ENCODE data around the gene ST13.
"Not testable (repeated sequence)": the region's sequence is repeated elsewhere in the genome, so short reads cannot be mapped to it uniquely, and the experiment has no call there.

The ST13 gene

DNA sequence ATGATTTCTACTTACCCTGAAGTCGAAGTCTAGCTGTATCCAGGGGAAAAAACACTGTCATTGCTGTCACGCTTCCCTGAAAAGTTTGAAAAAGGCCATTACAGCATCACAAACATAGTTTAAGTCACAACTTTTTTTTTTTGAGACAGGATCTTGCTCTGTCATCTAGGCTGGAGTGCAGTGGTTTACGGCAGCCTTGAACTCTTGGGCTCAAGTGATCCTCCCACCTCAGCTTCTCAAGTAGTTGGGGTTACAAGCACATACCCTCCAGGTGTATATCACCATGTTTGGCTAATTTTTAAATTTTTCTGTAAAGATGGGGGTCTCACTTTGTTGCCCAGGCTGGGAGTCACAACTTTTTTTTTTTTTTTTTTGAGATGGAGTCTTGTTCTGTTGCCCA, 57.4 kb downstream of the ST13 start:
- Histone ChIP-seq H3K4me1 (ENCODE audit: control insufficient read depth in 5 of 5, insufficient read depth in 5 of 5, low read length in 5 of 5) (no peaks in the 10 kb centered on the region), H3K4me3 (ENCODE audit: low read depth in 1 of 5, low read length in 5 of 5) (no peak overlapping the region), H3K9me3 (ENCODE audit: control insufficient read depth in 5 of 5, low read length in 5 of 5) (no peaks in the 10 kb centered on the region), H3K27ac (ENCODE audit: low read depth, low read length) (no peak overlapping the region), H3K36me3 (ENCODE audit: control insufficient read depth in 5 of 5, insufficient read depth in 5 of 5, low read length in 5 of 5) (peaks cover 3 to 7% (median 5%) of the 10 kb centered on the region in 5 donors), H3K27me3 (ENCODE audit: control insufficient read depth in 5 of 5, insufficient read depth in 4 of 5, low read length in 5 of 5) (no peaks in the 10 kb centered on the region), H3K9ac (ENCODE audit: low read length in 5 of 5) (no peak overlapping the region)

DNA sequence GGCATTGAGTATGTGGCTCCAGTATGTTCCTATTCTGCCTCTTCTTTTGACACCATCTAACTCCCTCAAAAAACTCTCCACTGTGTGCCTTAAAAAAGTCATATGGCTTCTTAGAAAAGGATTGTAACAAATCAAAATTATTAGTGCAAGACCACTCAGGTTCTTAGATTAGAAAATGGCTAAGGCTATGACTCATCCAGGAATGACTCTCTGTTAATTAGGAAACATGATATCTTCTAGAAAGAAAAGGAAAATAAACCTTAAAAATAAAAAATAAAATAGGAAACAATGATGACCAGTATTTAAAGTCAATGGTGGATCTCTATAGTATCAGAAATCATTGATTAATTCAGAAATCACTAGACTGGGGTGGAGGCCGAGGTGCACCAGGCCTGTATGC, 59.0 kb downstream of the ST13 start:
- Histone ChIP-seq H3K4me1 (ENCODE audit: control insufficient read depth in 5 of 5, insufficient read depth in 5 of 5, low read length in 5 of 5) (peaks cover 0 to 2% (median 0%) of the 10 kb centered on the region in 5 donors), H3K27me3 (ENCODE audit: control insufficient read depth in 5 of 5, insufficient read depth in 4 of 5, low read length in 5 of 5) (no peaks in the 10 kb centered on the region), H3K4me3 (ENCODE audit: low read depth in 1 of 5, low read length in 5 of 5) (no peak overlapping the region), H3K9ac (ENCODE audit: low read length in 5 of 5) (no peak overlapping the region), H3K36me3 (ENCODE audit: control insufficient read depth in 5 of 5, insufficient read depth in 5 of 5, low read length in 5 of 5) (peaks cover 3 to 11% (median 7%) of the 10 kb centered on the region in 5 donors), H3K9me3 (ENCODE audit: control insufficient read depth in 5 of 5, low read length in 5 of 5) (no peaks in the 10 kb centered on the region), H3K27ac (ENCODE audit: low read depth, low read length) (no peak overlapping the region)

DNA sequence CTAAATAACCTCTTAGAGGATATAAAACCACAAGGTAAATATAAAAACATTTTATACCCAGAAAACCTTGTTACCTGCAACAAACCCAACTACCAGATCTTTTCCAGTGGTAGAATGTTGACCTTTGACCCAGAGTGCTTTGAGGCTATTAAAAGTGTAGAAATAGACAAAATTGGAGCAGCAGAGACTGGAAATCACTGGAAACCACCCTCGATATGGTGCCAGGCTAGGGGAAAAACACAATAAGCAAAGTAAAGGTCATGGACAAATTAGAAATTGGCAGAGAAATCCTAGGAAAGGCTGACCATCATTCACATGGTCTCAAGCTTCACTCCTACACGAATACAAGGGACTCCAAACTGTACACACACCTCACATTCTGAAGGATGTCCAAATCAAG, 64.0 kb downstream of the ST13 start:
- Histone ChIP-seq H3K9me3 (ENCODE audit: control insufficient read depth in 5 of 5, low read length in 5 of 5) (no peaks in the 10 kb centered on the region), H3K4me3 (ENCODE audit: low read depth in 1 of 5, low read length in 5 of 5) (no peak overlapping the region), H3K27ac (ENCODE audit: low read depth, low read length) (no peak overlapping the region), H3K4me1 (ENCODE audit: control insufficient read depth in 5 of 5, insufficient read depth in 5 of 5, low read length in 5 of 5) (peaks cover 0 to 4% (median 0%) of the 10 kb centered on the region in 5 donors), H3K27me3 (ENCODE audit: control insufficient read depth in 5 of 5, insufficient read depth in 4 of 5, low read length in 5 of 5) (no peaks in the 10 kb centered on the region), H3K9ac (ENCODE audit: low read length in 5 of 5) (no peak overlapping the region), H3K36me3 (ENCODE audit: control insufficient read depth in 5 of 5, insufficient read depth in 5 of 5, low read length in 5 of 5) (peaks cover 6 to 20% (median 17%) of the 10 kb centered on the region in 5 donors)

DNA sequence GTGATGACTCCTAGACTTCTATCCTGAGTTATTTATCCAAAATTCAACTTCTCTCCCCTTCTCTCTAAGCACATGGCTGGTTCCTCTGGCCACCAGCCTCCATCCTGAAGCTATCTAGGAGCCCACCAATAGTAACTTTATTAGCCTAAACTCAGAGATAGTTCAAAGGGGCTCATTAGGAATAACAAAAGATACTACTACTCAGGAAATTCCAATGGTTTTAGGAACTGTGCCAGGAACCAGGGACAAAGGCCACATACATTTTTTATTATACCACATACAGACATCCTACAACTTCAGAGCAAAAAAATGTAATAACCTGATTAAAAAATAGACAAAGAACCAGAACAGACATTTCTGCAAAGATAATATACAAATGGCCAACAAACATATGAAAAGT, 65.2 kb downstream of the ST13 start:
- peaks cover 10 to 27% (median 18%) of the 10 kb centered on the region in 5 donors for H3K36me3 ChIP-seq (ENCODE audit: control insufficient read depth in 5 of 5, insufficient read depth in 5 of 5, low read length in 5 of 5)

DNA sequence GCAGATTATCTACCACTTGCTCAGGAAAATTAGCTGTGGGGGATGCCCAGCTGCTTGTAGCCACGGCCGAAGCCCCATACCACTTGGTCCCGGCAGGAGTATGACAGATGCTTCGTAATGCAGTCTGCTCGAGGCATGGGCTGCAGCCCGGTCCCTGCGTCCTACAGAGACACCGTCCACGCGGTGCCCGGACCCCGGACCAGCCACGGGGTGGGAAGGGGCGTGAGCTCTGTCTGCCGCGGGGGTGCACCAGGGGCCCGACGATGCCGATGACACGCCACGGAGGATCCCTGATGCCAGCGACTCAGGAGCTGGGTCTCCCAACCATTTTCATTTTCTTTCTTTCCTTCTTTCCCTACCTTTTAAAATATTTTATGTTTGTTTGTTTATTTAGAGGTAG, 67.3 kb downstream of the ST13 start:
- no peak overlapping the region for H3K4me3 ChIP-seq (ENCODE audit: low read depth in 1 of 5, low read length in 5 of 5)
- no peak overlapping the region for H3K9ac ChIP-seq (ENCODE audit: low read length in 5 of 5)
- H3K27me3 ChIP-seq (ENCODE audit: control insufficient read depth in 5 of 5, insufficient read depth in 4 of 5, low read length in 5 of 5), result no peaks in the 10 kb centered on the region
- H3K36me3 ChIP-seq (ENCODE audit: control insufficient read depth in 5 of 5, insufficient read depth in 5 of 5, low read length in 5 of 5), result peaks cover 13 to 34% (median 18%) of the 10 kb centered on the region in 5 donors
- peaks cover 0 to 4% (median 0%) of the 10 kb centered on the region in 5 donors for H3K4me1 ChIP-seq (ENCODE audit: control insufficient read depth in 5 of 5, insufficient read depth in 5 of 5, low read length in 5 of 5)
- no peaks in the 10 kb centered on the region for H3K9me3 ChIP-seq (ENCODE audit: control insufficient read depth in 5 of 5, low read length in 5 of 5)
- H3K27ac ChIP-seq (ENCODE audit: low read depth, low read length), result no peak overlapping the region

More for the DNA sequence above, 65.2 kb downstream of the ST13 start:
- H3K4me3 ChIP-seq (ENCODE audit: low read depth in 1 of 5, low read length in 5 of 5), result no peak overlapping the region
- H3K27me3 ChIP-seq (ENCODE audit: control insufficient read depth in 5 of 5, insufficient read depth in 4 of 5, low read length in 5 of 5), result no peaks in the 10 kb centered on the region
- no peaks in the 10 kb centered on the region for H3K9me3 ChIP-seq (ENCODE audit: control insufficient read depth in 5 of 5, low read length in 5 of 5)
- peaks cover 0 to 4% (median 0%) of the 10 kb centered on the region in 5 donors for H3K4me1 ChIP-seq (ENCODE audit: control insufficient read depth in 5 of 5, insufficient read depth in 5 of 5, low read length in 5 of 5)
- no peak overlapping the region for H3K9ac ChIP-seq (ENCODE audit: low read length in 5 of 5)
- no peak overlapping the region for H3K27ac ChIP-seq (ENCODE audit: low read depth, low read length)

DNA sequence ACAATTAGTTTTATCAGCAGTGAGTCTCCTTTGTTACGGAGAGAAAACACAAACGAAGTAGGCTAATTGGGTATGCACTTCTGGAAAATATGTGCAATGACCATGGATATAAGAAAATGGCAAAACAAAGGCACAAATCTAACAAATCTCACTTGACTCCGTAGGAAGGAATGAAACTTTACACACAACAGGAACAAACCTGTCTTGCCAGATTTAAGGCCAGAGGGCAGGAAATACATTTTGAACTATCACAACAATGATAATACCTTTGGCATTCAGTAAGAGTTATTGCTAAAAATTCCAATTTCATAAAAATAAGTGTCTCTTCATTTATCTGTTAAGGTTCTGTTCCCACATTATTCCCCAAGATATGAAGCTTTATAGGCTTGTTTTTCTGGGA, 73.9 kb downstream of the ST13 start:
- Histone ChIP-seq H3K9ac (ENCODE audit: low read length in 5 of 5) (no peak overlapping the region), H3K27ac (ENCODE audit: low read depth, low read length) (no peak overlapping the region), H3K27me3 (ENCODE audit: control insufficient read depth in 5 of 5, insufficient read depth in 4 of 5, low read length in 5 of 5) (no peaks in the 10 kb centered on the region), H3K4me1 (ENCODE audit: control insufficient read depth in 5 of 5, insufficient read depth in 5 of 5, low read length in 5 of 5) (no peaks in the 10 kb centered on the region), H3K4me3 (ENCODE audit: low read depth in 1 of 5, low read length in 5 of 5) (no peak overlapping the region), H3K9me3 (ENCODE audit: control insufficient read depth in 5 of 5, low read length in 5 of 5) (no peaks in the 10 kb centered on the region), H3K36me3 (ENCODE audit: control insufficient read depth in 5 of 5, insufficient read depth in 5 of 5, low read length in 5 of 5) (peaks cover 11 to 31% (median 20%) of the 10 kb centered on the region in 5 donors)

DNA sequence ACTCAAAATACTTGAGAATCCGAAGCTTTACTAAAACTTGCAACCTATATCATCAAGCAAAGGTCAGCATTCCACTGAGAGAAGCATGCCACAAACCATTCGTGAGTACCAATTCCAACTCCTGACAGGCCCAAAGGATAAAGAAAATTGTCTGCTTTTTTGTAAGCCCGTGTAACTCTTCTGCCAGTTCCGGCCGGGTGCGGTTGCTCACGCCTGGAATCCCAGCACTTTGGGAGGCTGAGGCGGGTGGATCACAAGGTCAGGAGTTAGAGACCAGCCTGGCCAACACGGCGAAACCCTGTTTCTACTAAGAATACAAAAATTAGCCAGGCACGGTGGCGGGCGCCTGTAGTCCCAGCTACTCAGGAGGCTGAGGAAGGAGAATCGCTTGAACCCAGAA, 74.7 kb downstream of the ST13 start:
- H3K27ac ChIP-seq (ENCODE audit: low read depth, low read length); H3K27me3 ChIP-seq (ENCODE audit: control insufficient read depth in 5 of 5, insufficient read depth in 4 of 5, low read length in 5 of 5); H3K9me3 ChIP-seq (ENCODE audit: control insufficient read depth in 5 of 5, low read length in 5 of 5); H3K4me3 ChIP-seq (ENCODE audit: low read depth in 1 of 5, low read length in 5 of 5); H3K4me1 ChIP-seq (ENCODE audit: control insufficient read depth in 5 of 5, insufficient read depth in 5 of 5, low read length in 5 of 5); H3K9ac ChIP-seq (ENCODE audit: low read length in 5 of 5): not testable (repeated sequence)
- peaks cover 12 to 32% (median 20%) of the 10 kb centered on the region in 5 donors for H3K36me3 ChIP-seq (ENCODE audit: control insufficient read depth in 5 of 5, insufficient read depth in 5 of 5, low read length in 5 of 5)

Measured in subcutaneous abdominal adipose tissue (tissue), 5 donors.